SK-N-MC (cell line): Measurements from ENCODE around the gene CLCN2.

ENCODE experiments used
- EZH2 ChIP-seq: fragments of 200-600 bp; sonication (generic); IDR thresholded peaks from one replicate; pipeline ENCODE4 v1.6.1; 2017; ENCODE audit warnings: antibody characterized with exemption
- FOXP2 ChIP-seq: optimal IDR thresholded peaks from 2 replicates; pipeline ENCODE3; 2011; ENCODE audit warnings: mild to moderate bottlenecking, moderate library complexity; ENCODE audit not compliant: insufficient read depth; ENCODE audit errors: extremely low read length, control extremely low read depth
- POLR2AphosphoS5 ChIP-seq: IDR thresholded peaks from 2 replicates; pipeline ENCODE4 v1.6.1; 2012; ENCODE audit warnings: mild to moderate bottlenecking, low read depth, low read length, borderline replicate concordance

- no peak for TF ChIP-seq POLR2AphosphoS5
- TF ChIP-seq EZH2 = no peak
- no peak for TF ChIP-seq FOXP2
These were observed 22.4 kb downstream of the CLCN2 start for GRCh38 chr3:184339001-184339400.
